HCT116 (cell line): Measurements from ENCODE around the gene URM1. TPM values are rescaled to one million over a fixed set of nuclear protein-coding genes. Genes with fewer than 3 reads are reported as not detected.

Experiments used
- ATAC-seq: fragments of 200-7000 bp; cut with Tn5 transposase; 2 replicates; pipeline ENCODE4 v1.9.1; 2020; ENCODE audit warnings: mild to moderate bottlenecking, moderate library complexity
- BruUV-seq: library from RNA; stranded (reverse); fragments of 400-500 nt; replicated peaks from 2 replicates; lab custom pipeline; 2021; lab: Mats Ljungman, UMichigan
- CTCF ChIA-PET: fragments of 300-600 bp; sonication (Branson Sonifier 250); formaldehyde crosslinking; loops from one replicate; lab custom pipeline; 2021; ENCODE audit warnings: antibody characterized with exemption; lab: Charles Lee
- POLR2A ChIA-PET: fragments of 300-600, 350-600 bp; sonication (Branson Sonifier 250); formaldehyde crosslinking; loops from one replicate; lab custom pipeline; 2021; ENCODE audit warnings: antibody characterized with exemption; lab: Charles Lee
- RAD21 ChIA-PET, 2 experiments: fragments of 300-600 bp; sonication (Branson Sonifier 250); formaldehyde crosslinking; loops; one replicate each; lab custom pipeline; 2023; ENCODE audit warnings: low total read pairs in 2 of 2; ENCODE audit not compliant: uncharacterized antibody in 2 of 2, unreplicated experiment in 2 of 2, low non-redundant PET in 1 of 2; lab: Charles Lee
- DNase-seq: peaks from one replicate; pipeline ENCODE4 v3.0.0-alpha.2; 2010; ENCODE audit warnings: low read depth, low spot score
- H2AFZ ChIP-seq: fragments of 200-600 bp; shearing (Covaris generic), sonication (generic); 2 replicates; pipeline ENCODE4 v1.6.1; 2017; ENCODE audit warnings: low read depth, mixed run types, mixed read lengths, antibody characterized with exemption, low read length; ENCODE audit not compliant: poor library complexity, severe bottlenecking
- H3K27ac ChIP-seq: 2 replicates; pipeline ENCODE4 v1.5.1; 2012; ENCODE audit warnings: low read depth, low read length
- H3K27me3 ChIP-seq: fragments of 200-600 bp; sonication (generic); 2 replicates; pipeline ENCODE4 v1.6.1; 2016; ENCODE audit warnings: mixed run types, low read length, mixed read lengths; ENCODE audit not compliant: insufficient read depth
- H3K36me3 ChIP-seq, 2 experiments: fragments of 200-500 bp in 1 of 2; fragments of 200-600 bp in 1 of 2; sonication (Bioruptor generic) in 1 of 2; sonication (generic) in 1 of 2; 2 replicates each; pipeline versions ENCODE4 v1.5.1 to v1.6.1; 2014 to 2016; ENCODE audit warnings: low read length in 2 of 2, inconsistent platforms in 1 of 2, mixed read lengths in 1 of 2, mixed run types in 1 of 2; ENCODE audit not compliant: insufficient read depth in 2 of 2, control insufficient read depth in 1 of 2
- H3K4me1 ChIP-seq, 2 experiments: fragments of 200-600 bp in 1 of 2; sonication (generic) in 1 of 2; 2 replicates each; pipeline versions ENCODE4 v1.5.1 to v1.6.1; 2012 to 2017; ENCODE audit warnings: low read length in 2 of 2, inconsistent platforms in 1 of 2, mild to moderate bottlenecking in 1 of 2, mixed read lengths in 1 of 2, mixed run types in 1 of 2, moderate library complexity in 1 of 2; ENCODE audit not compliant: insufficient read depth in 2 of 2, control insufficient read depth in 1 of 2
- H3K4me2 ChIP-seq: fragments of 200-600 bp; sonication (generic); 2 replicates; pipeline ENCODE4 v1.6.1; 2017; ENCODE audit warnings: mixed run types, low read length, mixed read lengths
- H3K4me3 ChIP-seq, 2 experiments: fragments of 200-600 bp in 1 of 2; sonication (generic) in 1 of 2; replicated peaks in 1 of 2; 2 replicates each; pipeline ENCODE4 v1.5.1; 2011 to 2016; ENCODE audit warnings: low read length in 2 of 2, control low read depth in 1 of 2, low read depth in 1 of 2, mild to moderate bottlenecking in 1 of 2, mixed read lengths in 1 of 2, mixed run types in 1 of 2
- H3K79me2 ChIP-seq: fragments of 200-600 bp; sonication (generic); 2 replicates; pipeline ENCODE4 v1.6.1; 2017; ENCODE audit warnings: mild to moderate bottlenecking, mixed run types, low read length, moderate library complexity, mixed read lengths; ENCODE audit not compliant: insufficient read depth
- H3K9ac ChIP-seq: fragments of 200-600 bp; sonication (generic); 2 replicates; pipeline ENCODE4 v1.6.1; 2016; ENCODE audit warnings: low read length, mixed read lengths
- H3K9me2 ChIP-seq: fragments of 200-600 bp; sonication (generic), shearing (Covaris generic); 2 replicates; pipeline ENCODE4 v1.6.1; 2017; ENCODE audit warnings: mixed run types, mild to moderate bottlenecking, moderate library complexity; ENCODE audit not compliant: insufficient read depth
- H3K9me3 ChIP-seq, 2 experiments: fragments of 200-500 bp in 1 of 2; fragments of 200-600 bp in 1 of 2; sonication (Bioruptor generic) in 1 of 2; sonication (generic) in 1 of 2; 2 replicates each; pipeline ENCODE4 v1.6.1; 2014 to 2017; ENCODE audit warnings: low read length in 2 of 2, mixed read lengths in 2 of 2, inconsistent platforms in 1 of 2, low read depth in 1 of 2, mild to moderate bottlenecking in 1 of 2, mixed run types in 1 of 2, moderate library complexity in 1 of 2; ENCODE audit not compliant: control insufficient read depth in 1 of 2, insufficient read depth in 1 of 2
- H4K20me1 ChIP-seq: fragments of 200-600 bp; sonication (generic), shearing (Covaris generic); 2 replicates; pipeline ENCODE4 v1.6.1; 2017; ENCODE audit warnings: mixed run types, mild to moderate bottlenecking, moderate library complexity; ENCODE audit not compliant: insufficient read depth
- ATF3 ChIP-seq: IDR thresholded peaks from 2 replicates; pipeline ENCODE4 v1.6.1; 2012
- CEBPB ChIP-seq: IDR thresholded peaks from 2 replicates; pipeline ENCODE4 v1.6.1; 2012; ENCODE audit warnings: low read depth
- CTCF ChIP-seq, 3 experiments: fragments of 200-600 bp in 1 of 3; sonication (generic) in 1 of 3; IDR thresholded peaks in 2 of 3; conservative IDR thresholded peaks in 1 of 3; 2 replicates each; pipeline ENCODE4 v1.5.1; 2012 to 2017; ENCODE audit warnings: low read depth in 2 of 3, low read length in 2 of 3, antibody characterized with exemption in 1 of 3, borderline replicate concordance in 1 of 3, control low read depth in 1 of 3, mild to moderate bottlenecking in 1 of 3, mixed read lengths in 1 of 3, mixed run types in 1 of 3, moderate library complexity in 1 of 3; ENCODE audit not compliant: insufficient read depth in 1 of 3
- EGR1 ChIP-seq: IDR thresholded peaks from 2 replicates; pipeline ENCODE4 v1.6.1; 2012; ENCODE audit warnings: low read depth
- ELF1 ChIP-seq: IDR thresholded peaks from 2 replicates; pipeline ENCODE4 v1.6.1; 2012; ENCODE audit warnings: low read depth, borderline replicate concordance
- EZH2 ChIP-seq: fragments of 200-600 bp; sonication (generic); IDR thresholded peaks from 2 replicates; pipeline ENCODE4 v1.6.1; 2017; ENCODE audit warnings: antibody characterized with exemption, mixed run types
- EZH2phosphoT487 ChIP-seq: fragments of 200-600 bp; IDR thresholded peaks from 2 replicates; pipeline ENCODE4 v1.6.1; 2018; ENCODE audit warnings: antibody characterized with exemption, borderline replicate concordance
- MAX ChIP-seq: IDR thresholded peaks from 2 replicates; pipeline ENCODE4 v1.6.1; 2012
- POLR2A ChIP-seq: IDR thresholded peaks from 2 replicates; pipeline ENCODE4 v1.7.0; 2011; ENCODE audit warnings: borderline replicate concordance; ENCODE audit not compliant: insufficient read depth, insufficient read length; ENCODE audit errors: extremely low read depth
- POLR2AphosphoS5 ChIP-seq: IDR thresholded peaks from 2 replicates; pipeline ENCODE4 v1.6.1; 2011; ENCODE audit warnings: mild to moderate bottlenecking, low read depth, low read length, moderate library complexity
- RAD21 ChIP-seq: IDR thresholded peaks from 2 replicates; pipeline ENCODE4 v1.6.1; 2012; ENCODE audit warnings: low read depth, mild to moderate bottlenecking
- SIN3A ChIP-seq: IDR thresholded peaks from 2 replicates; pipeline ENCODE4 v1.6.1; 2012; ENCODE audit warnings: low read depth
- SP1 ChIP-seq: IDR thresholded peaks from 2 replicates; pipeline ENCODE4 v1.6.1; 2012; ENCODE audit warnings: low read depth
- SRF ChIP-seq: IDR thresholded peaks from 2 replicates; pipeline ENCODE4 v1.6.1; 2012; ENCODE audit warnings: low read depth
- YY1 ChIP-seq: IDR thresholded peaks from 2 replicates; pipeline ENCODE4 v1.6.1; 2011; ENCODE audit warnings: low read length, low read depth, moderate library complexity, mild to moderate bottlenecking; ENCODE audit not compliant: insufficient replicate concordance; ENCODE audit errors: extremely low read depth
- ZFX ChIP-seq: fragments of 450-650 bp; IDR thresholded peaks from 2 replicates; pipeline ENCODE4 v1.6.1; 2017
- ZNF274 ChIP-seq: fragments of 200-500 bp; sonication (Bioruptor generic); IDR thresholded peaks from 2 replicates; pipeline ENCODE4 v1.6.1; 2014; ENCODE audit warnings: mild to moderate bottlenecking, low read depth, low read length, inconsistent platforms
- intact Hi-C: fragments of 100-400 bp; cut with micrococcal nuclease; formaldehyde crosslinking; loops from 2 replicates; pipeline ENCODE4 v1.10.0; 2022
- total RNA-seq: library from RNA; stranded (reverse); gene quantifications from one replicate; pipeline ENCODE4 v1.2.1, GENCODE V29; 2021; ENCODE audit not compliant: unreplicated experiment

Gene URM1
- total RNA-seq, 1 experiment from 2014 or later, result 51.6 TPM

GRCh38 chr9:128342971-128343680, 28.0 kb upstream of the URM1 start:
- POLR2A ChIA-PET, result no interaction called here
- H3K79me2 ChIP-seq, result peaks cover 10% of the 10 kb centered on the region
- CTCF ChIA-PET, result no interaction called here
- H3K27me3 ChIP-seq, result no peaks in the 10 kb centered on the region
- H3K9me3 ChIP-seq, result no peaks in the 10 kb centered on the region
- H3K9me2 ChIP-seq, result no peaks in the 10 kb centered on the region
- no peak for ATAC-seq
- H3K4me3 ChIP-seq, result no peak overlapping the region
- no peak overlapping the region for H3K9ac ChIP-seq
- peaks cover 8 to 20% of the 10 kb centered on the region in 2 experiments; a peak in 3 of 4 replicates for H3K36me3 ChIP-seq
- H3K4me1 ChIP-seq, result peaks cover 0 to 20% of the 10 kb centered on the region in 2 experiments; a peak in 2 of 4 replicates
- H3K27ac ChIP-seq, result no peak overlapping the region
- no peak overlapping the region for H3K4me2 ChIP-seq
- intact Hi-C loops, result loop anchor here (10.0 kb wide), 1 partner anchor 148 kb away; the partner anchor contains the start of gene CIZ1
- BruUV-seq, result no TSS peak
- RAD21 ChIA-PET, result no interaction called here
- no peak for DNase-seq
- no peaks in the 10 kb centered on the region for H4K20me1 ChIP-seq
- no peak overlapping the region for H2AFZ ChIP-seq
- no peak for TF ChIP-seq CTCF (IDR thresholded peaks at IDR 0.05 in 2 of 3, conservative IDR thresholded peaks at IDR 0.05 in 1 of 3; ENCODE audit: borderline replicate concordance in 1 of 3, insufficient read depth in 1 of 3, low read depth in 2 of 3, low read length in 2 of 3)
- TF ChIP-seq POLR2A, result no peak
- TF ChIP-seq SRF, result no peak
- no peak for TF ChIP-seq MAX
- TF ChIP-seq SIN3A, result no peak
- no peak for TF ChIP-seq ELF1
- no peak for TF ChIP-seq RAD21
- TF ChIP-seq EZH2, result no peak
- TF ChIP-seq CEBPB, result no peak
- no peak for TF ChIP-seq ATF3
- TF ChIP-seq EZH2phosphoT487, result no peak
- no peak for TF ChIP-seq EGR1
- no peak for TF ChIP-seq SP1
- no peak for TF ChIP-seq POLR2AphosphoS5
- TF ChIP-seq ZNF274, result no peak
- no peak for TF ChIP-seq YY1
- no peak for TF ChIP-seq ZFX
- TF ChIP-seq, all 23 proteins: peak for 0
